ENCODE results near the gene ACAP1.

GRCh38 chr17:7392696-7393612 lies 56.6 kb downstream of the ACAP1 start:
- TF ChIP-seq CTCF (conservative IDR thresholded peaks at IDR 0.05 in 1 of 2, IDR thresholded peaks at IDR 0.05 in 1 of 2; ENCODE audit: extremely low read depth in 1 of 2, insufficient read depth in 1 of 2, low read depth in 1 of 2, low read length in 2 of 2) (no peak), EZH2 (IDR thresholded peaks at IDR 0.05; ENCODE audit: borderline replicate concordance, low read length) (no peak)

Measured in mammary epithelial cell (primary cell).